PC-9 (cell line): ENCODE measurements around the gene DBF4B.

ENCODE experiments used
- CTCF ChIP-seq: fragments of 200-600 bp; sonication (generic); conservative IDR thresholded peaks from 2 replicates; pipeline ENCODE4 v1.6.1; 2017; ENCODE audit warnings: mixed run types, antibody characterized with exemption, mild to moderate bottlenecking, moderate library complexity
- EZH2 ChIP-seq: fragments of 200-600 bp; sonication (generic); IDR thresholded peaks from 2 replicates; pipeline ENCODE4 v1.8.0; 2017; ENCODE audit warnings: antibody characterized with exemption, low read depth

GRCh38 chr17:44796731-44797130 lies 88.3 kb downstream of the DBF4B start:
- TF ChIP-seq CTCF (no peak), EZH2 (no peak)
